GM21447 (cell line): ENCODE measurements around the gene CALN1.
"Not testable (repeated sequence)": the region's sequence is repeated elsewhere in the genome, so short reads cannot be mapped to it uniquely, and the experiment has no call there.

ENCODE experiments used
- ATAC-seq: cut with Tn5 transposase; IDR thresholded peaks from one replicate; pipeline ENCODE4 v1.9.1; 2021; ENCODE audit not compliant: unreplicated experiment

The CALN1 gene

DNA sequence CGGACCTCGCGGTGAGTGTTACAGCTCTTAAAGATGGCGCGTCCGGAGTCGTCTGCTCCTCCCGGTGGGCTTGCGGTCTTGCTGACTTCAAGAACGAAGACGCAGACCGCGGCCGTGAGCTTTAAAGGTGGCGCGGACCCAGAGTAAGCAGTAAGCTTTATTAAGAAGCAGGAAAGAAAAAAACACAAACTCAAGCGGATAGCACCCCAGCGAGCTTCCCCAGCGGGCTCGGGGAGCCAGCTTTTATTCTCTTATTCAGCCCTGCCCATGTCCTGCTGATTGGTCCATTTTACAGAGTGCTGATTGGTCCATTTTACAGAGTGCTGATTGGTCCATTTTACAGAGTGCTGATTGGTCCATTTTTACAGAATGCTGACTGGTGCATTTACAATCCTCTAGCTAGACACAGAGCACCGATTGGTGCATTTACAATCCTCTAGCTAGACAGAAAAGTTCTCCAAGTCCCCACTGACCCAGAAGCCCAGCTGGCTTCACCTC, at the start of gene CALN1:
Gene CALN1 (minus strand): TSS at position 218 of the 498 bp plus-strand sequence.
- ATAC-seq: not testable (repeated sequence)

DNA sequence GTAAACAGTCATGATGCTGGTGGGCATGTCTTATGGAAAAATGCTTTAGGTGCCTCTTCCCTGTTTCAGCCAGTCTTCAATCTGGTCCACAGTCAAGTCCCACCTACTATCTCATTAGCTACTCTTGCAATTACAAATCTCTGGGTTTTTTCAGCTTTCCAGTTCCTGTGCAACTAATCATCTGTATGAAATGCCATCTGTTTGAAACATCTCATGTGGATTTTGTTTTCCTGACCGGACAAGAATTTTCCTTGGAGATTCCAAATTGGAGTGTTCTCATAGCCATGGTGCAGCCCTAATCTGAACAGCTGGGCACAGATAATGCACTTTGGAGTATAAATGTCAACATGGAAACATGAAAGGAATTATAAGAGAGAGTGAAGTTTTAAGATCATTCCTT, 41.3 kb upstream of the CALN1 start:
- ATAC-seq: no peak

GRCh38 chr7:72447465-72448204, 35.5 kb upstream of the CALN1 start:
- no peak for ATAC-seq

DNA sequence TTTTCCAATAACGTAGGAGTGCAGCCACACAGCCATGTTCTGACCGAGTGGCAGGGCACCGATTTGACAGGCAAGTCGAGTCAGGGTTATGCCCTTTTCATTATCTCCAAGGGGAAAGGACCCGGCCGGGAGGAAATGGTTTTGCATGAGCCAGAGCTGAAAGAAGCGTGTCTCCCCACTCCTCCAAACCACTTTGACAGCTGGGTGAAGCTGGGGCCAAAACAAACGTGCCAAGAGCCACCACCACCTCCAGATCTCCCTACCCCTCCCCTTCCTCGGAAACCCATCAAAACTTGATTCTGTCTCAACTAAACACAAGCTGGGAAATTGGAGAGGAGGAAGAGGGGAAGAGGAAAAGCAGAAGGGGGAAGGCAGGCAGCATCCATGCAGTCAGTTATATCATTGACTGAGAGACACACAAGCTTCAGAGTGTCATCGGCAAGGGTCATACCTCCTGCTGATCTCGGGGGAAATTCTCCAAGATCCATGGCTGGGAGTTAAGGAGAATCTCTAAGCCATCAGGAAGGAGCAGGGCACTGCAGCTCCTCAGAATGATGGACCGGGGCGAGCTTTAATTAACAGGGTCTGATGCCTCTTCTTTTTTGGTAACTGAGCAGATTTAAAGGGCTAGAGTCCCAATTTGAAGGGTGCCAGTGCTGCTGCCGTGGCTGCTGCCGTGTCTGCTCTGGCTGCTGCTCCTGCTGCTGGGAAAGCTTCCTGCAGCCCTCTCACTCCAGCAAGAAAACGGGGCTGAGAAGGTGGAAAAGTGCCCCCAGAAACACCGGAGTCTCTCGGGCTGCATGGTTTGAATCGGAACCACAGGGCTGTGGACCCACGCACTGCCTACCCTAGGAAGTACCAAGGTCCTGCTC, 34.7 kb upstream of the CALN1 start:
- ATAC-seq: no peak

GRCh38 chr7:72446131-72446530, 34.0 kb upstream of the CALN1 start:
- no peak for ATAC-seq

- no peak for ATAC-seq
Measured at GRCh38 chr7:72445580-72445979, 33.4 kb upstream of the CALN1 start.

DNA sequence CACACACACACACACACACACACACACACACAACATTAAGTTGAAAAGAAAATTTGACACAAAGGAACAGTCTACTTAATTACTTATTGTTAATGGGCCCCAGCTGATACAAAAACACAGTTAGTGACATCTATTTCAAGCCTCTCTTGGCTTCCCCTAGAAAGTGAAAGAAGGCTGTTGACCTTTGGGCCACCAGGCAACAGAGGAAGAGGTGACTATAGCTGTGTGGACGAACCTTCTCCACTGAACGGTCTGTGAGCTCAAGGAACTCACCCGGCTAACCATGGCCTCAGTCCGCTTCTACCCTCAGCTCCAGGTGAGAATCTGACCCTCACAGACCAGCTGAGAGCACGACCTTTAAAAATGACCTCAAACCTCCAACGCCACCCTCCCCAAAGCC, 32.9 kb upstream of the CALN1 start:
- no peak for ATAC-seq

GRCh38 chr7:72444026-72444776, 32.1 kb upstream of the CALN1 start:
- no peak for ATAC-seq

DNA sequence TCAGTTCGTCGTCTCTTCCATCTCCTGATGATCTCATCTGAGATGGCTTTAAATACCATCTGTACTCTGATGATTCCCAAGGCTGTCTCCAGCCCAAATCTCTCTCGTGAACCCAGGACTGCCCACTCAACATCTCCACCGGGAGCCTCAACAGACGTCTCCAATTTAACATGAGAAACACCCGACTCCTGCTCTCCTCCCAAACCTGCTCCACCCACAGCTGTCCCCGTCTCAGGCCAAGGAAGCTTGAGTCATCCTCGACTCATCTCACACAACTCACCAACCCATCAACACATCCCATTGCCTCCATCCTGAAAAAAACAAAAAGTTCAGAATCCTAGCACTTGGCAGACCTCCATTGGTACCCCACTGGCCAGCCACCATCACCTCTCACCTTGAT, 29.7 kb upstream of the CALN1 start:
- ATAC-seq: no peak

DNA sequence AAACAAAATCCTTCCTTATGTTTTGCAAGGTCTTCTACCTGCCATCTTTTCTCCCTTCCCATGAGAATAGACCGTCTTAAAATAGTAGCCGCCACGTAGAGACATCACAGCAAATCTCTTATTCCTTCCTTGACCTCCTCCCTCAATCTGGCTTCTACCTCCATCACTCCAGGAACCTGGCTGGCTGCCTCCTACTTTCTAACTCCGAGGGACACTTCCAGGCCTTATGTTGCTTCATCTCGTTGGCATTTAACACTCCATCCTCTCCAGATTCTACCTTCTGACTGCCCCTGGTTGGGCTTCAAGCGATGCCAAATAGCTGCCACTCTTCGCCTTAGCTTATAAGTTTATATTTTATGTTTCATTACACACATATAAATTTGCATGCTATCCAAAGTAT, 26.4 kb upstream of the CALN1 start:
- ATAC-seq: no peak

DNA sequence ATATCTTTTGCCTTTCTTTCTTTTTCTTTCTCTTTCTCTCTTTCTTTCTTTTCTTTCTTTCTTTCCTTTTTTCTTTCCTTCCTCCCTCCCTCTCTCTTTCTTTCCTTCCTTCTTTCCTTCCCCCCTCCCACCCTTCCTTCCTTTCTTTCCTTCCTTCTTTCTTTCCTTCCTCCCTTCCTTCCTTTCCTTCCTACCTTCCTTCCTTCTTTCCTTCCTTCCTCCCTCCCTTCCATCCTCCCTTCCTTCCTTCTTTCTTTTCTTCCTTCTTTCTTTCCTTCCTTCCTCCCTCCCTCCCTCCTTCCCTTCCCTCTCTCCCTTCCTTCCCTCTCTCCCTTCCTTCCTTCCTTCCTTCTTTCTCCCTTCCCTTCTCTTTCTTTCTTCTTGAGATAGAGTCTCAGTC, 25.5 kb upstream of the CALN1 start:
- no peak for ATAC-seq

DNA sequence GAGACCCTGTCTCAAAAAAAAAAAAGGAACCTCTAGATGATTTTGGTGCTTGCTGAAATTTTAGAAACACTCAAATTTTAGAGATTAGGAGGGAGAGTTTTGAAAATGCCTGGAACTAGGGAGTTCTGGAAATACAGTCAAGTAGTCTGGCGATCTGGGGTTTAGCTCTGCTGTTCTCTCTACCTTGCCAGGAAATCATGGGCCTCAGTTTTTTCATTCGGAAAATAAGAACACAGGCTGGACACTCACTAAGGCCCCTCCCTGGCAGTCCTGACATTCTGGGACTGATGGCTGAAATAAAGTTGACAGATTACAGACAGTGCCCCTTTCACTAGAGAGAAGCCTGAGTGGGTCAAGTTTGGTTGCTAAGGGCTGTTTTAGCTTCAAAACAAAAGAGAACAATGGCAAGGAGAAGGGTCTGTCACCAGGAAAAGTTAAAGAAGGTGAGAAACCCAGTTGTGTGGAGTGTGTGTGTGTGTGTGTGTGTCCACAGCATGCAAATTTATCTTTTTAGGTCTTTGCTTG, 25.0 kb upstream of the CALN1 start:
- no peak for ATAC-seq

DNA sequence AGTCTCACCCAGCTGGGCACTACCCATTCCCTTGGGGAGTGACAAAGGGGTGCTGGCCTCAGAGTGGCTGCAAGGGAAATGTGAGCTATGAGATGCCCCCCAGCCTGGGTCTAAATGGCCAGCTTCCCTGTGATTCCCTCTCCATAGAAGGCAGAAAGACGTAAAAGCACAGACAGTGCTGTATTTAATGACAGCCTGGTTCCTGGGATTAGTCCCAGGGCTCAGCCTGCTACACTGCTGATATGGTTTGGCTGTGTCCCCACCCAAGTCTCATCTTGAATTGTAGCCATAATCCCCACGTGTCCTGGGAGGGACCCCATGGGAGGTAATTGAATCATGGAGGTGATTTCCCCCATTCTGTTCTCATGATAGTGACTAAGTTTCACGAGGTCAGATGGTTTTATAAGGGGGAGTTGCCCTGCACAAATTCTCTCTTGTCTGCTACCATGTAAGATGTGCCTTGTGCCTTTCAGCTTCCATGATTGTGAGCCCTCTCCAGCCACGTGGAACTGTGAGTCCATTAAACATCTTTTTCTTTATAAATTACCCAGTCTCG, 23.9 kb upstream of the CALN1 start:
- ATAC-seq: no peak

GRCh38 chr7:72435366-72435765, 23.2 kb upstream of the CALN1 start:
- ATAC-seq: no peak

DNA sequence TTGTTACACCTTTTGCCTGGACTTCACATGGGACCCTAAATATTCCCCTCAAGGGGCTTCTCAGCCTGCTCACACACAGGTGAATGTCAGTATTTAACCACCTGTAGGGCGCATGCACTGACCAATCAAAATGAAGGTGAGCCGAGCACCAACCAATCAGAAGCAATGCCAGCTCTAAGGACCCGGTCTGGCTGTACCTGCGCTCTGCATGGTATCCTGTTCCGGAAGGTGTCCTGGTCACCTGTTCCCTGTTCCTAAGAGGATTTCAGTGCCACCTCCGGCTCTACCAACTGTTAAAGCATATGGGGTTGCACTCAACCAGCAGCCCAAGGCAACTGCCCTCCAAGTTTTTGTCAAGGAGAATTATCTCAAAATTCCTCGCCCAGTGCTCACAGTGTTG, 18.4 kb upstream of the CALN1 start:
- ATAC-seq: no peak

DNA sequence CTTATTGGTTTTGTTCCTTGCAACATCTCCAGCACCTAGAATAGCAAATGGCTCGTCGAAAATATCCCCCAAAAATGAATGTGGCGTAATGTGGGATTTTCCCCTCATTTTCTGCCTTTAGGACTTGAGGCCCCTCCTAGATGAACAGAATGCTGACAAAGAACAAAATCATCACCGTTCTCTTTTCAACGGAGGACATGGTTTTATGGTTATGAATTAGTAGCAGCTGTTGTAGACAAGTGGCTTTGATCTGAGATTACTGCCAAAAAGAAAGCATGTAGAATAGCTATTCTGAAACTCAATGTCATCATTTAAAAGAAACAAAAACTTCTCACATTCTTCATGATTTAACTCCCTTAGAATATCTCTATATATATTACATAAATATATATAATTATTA, 17.2 kb upstream of the CALN1 start:
- no peak for ATAC-seq

- ATAC-seq: no peak
Measured at GRCh38 chr7:72416846-72417245, 4.7 kb upstream of the CALN1 start.

DNA sequence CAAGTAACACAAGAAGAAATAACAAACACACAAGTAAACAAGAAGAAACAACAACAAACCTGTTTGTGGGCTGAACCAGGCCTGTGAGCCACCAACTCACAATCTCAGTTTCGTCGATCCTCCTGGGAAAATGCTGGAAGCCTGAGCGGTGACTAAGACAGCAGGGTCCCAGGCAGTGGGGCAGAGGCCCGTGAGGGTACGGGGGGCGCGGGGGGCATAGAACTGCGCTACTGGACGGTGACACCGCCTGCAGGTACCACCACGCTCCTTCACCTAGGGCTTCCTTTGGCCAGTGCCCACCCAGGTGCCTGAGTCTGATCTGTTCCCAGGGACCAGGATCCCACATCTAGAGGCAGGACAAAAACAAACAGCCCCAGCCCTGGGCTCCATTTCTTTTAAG, 3.4 kb upstream of the CALN1 start:
- ATAC-seq: no peak

DNA sequence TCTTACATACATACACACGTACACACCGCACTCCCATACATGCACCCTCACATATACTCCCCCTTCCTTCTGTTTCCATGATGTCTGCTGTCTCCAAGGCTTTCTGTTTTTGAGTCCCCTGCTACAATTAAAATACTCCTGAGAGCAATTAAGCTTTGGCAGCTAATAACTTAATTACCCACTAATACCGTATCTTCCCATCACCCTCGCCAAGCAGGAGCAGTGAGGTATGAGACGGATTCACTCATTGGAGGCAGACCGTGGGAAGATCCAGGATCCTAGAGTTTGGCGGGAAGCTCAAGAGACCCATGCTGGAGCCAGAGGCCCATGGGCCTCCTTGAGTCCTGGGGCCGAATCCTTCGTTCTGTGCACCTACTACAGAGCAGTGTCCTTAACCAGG, 1.7 kb upstream of the CALN1 start:
- ATAC-seq: no peak

DNA sequence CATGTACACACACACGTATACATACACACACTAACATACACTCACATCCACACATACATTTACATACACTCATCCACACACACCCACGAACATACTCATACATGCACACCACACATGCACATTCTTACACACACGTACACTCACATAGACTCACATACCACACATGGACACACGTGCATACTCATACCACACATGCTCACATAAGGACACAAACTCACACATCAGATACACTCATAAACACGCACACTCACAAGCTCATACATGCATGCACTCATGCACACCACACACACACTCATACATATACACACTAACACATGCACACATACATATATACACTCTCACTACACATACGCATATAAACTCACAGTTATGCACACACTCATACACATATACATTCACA, 1.2 kb upstream of the CALN1 start:
- no peak for ATAC-seq

DNA sequence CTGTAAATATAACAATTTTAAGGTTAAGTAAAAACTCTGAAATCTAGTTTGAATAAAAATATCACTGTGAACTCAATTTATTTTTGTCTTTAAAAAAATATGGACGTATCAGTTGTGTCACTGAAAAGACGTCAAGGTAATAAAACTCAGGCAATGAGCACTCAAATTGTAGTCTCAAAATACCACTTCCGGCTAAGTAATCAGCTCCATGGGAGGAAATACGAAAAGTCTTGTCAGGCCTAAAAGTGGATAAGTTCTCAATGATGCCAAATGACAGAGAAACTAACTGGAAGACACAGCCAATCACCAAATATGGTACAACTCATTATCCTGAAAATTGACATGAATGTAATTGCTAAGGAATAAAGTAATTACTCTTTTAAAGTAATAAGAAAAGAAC, 719 bp downstream of the CALN1 start:
- no peak for ATAC-seq
